Activated CD4-positive, CD25-positive, alpha-beta regulatory T cell (primary cell): Measurements from ENCODE around the gene NSMF.
"Not testable (repeated sequence)": the region's sequence is repeated elsewhere in the genome, so short reads cannot be mapped to it uniquely, and the experiment has no call there.

Source experiments
- DNase-seq, 4 experiments: peaks; one replicate each; lab custom pipeline; 2025; lab: John Stamatoyannopoulos, UW

The NSMF gene

GRCh38 chr9:137412431-137412830 lies 46.7 kb downstream of the NSMF start:
- no peak for DNase-seq

- DNase-seq: no peak
Measured at GRCh38 chr9:137411645-137412380, 47.3 kb downstream of the NSMF start.

GRCh38 chr9:137411260-137411644 lies 47.9 kb downstream of the NSMF start:
- no peak for DNase-seq

GRCh38 chr9:137410891-137411249 lies 48.3 kb downstream of the NSMF start:
- DNase-seq: no peak

- DNase-seq: not testable (repeated sequence)
Measured at GRCh38 chr9:137410236-137410890, 48.8 kb downstream of the NSMF start.

GRCh38 chr9:137409515-137409914 lies 49.6 kb downstream of the NSMF start:
- DNase-seq: no peak

- no peak for DNase-seq
Measured at GRCh38 chr9:137408651-137409405, 50.3 kb downstream of the NSMF start.

- DNase-seq: no peak
Measured at GRCh38 chr9:137407590-137408300, 51.4 kb downstream of the NSMF start.

GRCh38 chr9:137406876-137407589 lies 52.1 kb downstream of the NSMF start:
- DNase-seq: peak; percentile 51 to 71 (median 58)

GRCh38 chr9:137406085-137406760 lies 52.9 kb downstream of the NSMF start:
- DNase-seq: no peak

- DNase-seq: no peak
Measured at GRCh38 chr9:137405677-137406081, 53.5 kb downstream of the NSMF start.

- no peak for DNase-seq
Measured at GRCh38 chr9:137404961-137405567, 54.1 kb downstream of the NSMF start.

- no peak for DNase-seq
Measured at GRCh38 chr9:137403269-137403668, 55.9 kb downstream of the NSMF start.

GRCh38 chr9:137402746-137403145 lies 56.4 kb downstream of the NSMF start:
- DNase-seq: no peak

GRCh38 chr9:137398561-137399468 lies 60.3 kb downstream of the NSMF start:
- no peak for DNase-seq

GRCh38 chr9:137397675-137398423 lies 61.3 kb downstream of the NSMF start:
- peak in 2 of 4 experiments; percentile 17 to 20 for DNase-seq
